Left cardiac atrium (tissue), 4 donors: Measurements from ENCODE around the gene PTPRN2. TPM values are rescaled to one million over a fixed set of nuclear protein-coding genes. Genes with fewer than 3 reads are reported as not detected.

ENCODE experiments used
- ATAC-seq, 2 donors: fragments of 200-7000 bp; cut with Tn5 transposase; one replicate each; pipeline ENCODE4 v1.9.1; 2020; ENCODE audit warnings: mild to moderate bottlenecking in 2 of 2, moderate library complexity in 2 of 2
- DNase-seq: peaks from one replicate; pipeline ENCODE4 v3.0.0-alpha.2; 2020
- intact Hi-C, 2 donors: fragments of 100-400 bp; cut with DNase I; formaldehyde crosslinking; loops; one replicate each; pipeline versions ENCODE4 v1.14.1 to v1.15.1; 2022 to 2023
- total RNA-seq, 2 donors: library from RNA; stranded (reverse); fragmentation: NEBNext Ultra II Directional; extraction: Animal tissue kit (Norgen Biotek cat#: 25700); gene quantifications; one replicate each; pipeline ENCODE4 v1.2.1, GENCODE V29; 2021
- donor health status: DM: no; HTN: yes; CAD: no.
- donor health status: DM: no; HTN: yes; CAD: no; lungs with severe emphysema.
- donor health status: DM: yes; HTN: yes; CAD: no.
- donor health status: Dilated cardiomyopathy.

Gene PTPRN2
- total RNA-seq, 2 donors from 2014 or later: 1.9 to 2.3 TPM

GRCh38 chr7:157877298-157878090, 710.1 kb downstream of the PTPRN2 start:
- DNase-seq: no peak
- ATAC-seq: no peak
- intact Hi-C loops: loop anchor here in 1 of 2 donors (10.0 kb wide), 1 partner anchor 443 kb away; no protein-coding TSS in a partner anchor

- intact Hi-C loops: loop anchor here in 1 of 2 donors (10.0 kb wide), 1 partner anchor 442 kb away; no protein-coding TSS in a partner anchor
- ATAC-seq: no peak
- DNase-seq: no peak
Measured at GRCh38 chr7:157876469-157877285, 710.9 kb downstream of the PTPRN2 start.

GRCh38 chr7:157875230-157876179, 712.1 kb downstream of the PTPRN2 start:
- peak in 1 of 2 donors; percentile 55 for ATAC-seq
- peak; percentile 51 for DNase-seq
- intact Hi-C loops: loop anchor here (2.0 to 10.0 kb wide), 2 partner anchors 441 to 443 kb away; no protein-coding TSS in a partner anchor

GRCh38 chr7:157874870-157875229, 712.8 kb downstream of the PTPRN2 start:
- no peak for DNase-seq
- no peak for ATAC-seq
- intact Hi-C loops: loop anchor here (2.0 to 10.0 kb wide), 2 partner anchors 440 to 442 kb away; no protein-coding TSS in a partner anchor

GRCh38 chr7:157874208-157874816, 713.3 kb downstream of the PTPRN2 start:
- intact Hi-C loops: loop anchor here (2.0 to 10.0 kb wide), 2 partner anchors 440 to 442 kb away; no protein-coding TSS in a partner anchor

DNA sequence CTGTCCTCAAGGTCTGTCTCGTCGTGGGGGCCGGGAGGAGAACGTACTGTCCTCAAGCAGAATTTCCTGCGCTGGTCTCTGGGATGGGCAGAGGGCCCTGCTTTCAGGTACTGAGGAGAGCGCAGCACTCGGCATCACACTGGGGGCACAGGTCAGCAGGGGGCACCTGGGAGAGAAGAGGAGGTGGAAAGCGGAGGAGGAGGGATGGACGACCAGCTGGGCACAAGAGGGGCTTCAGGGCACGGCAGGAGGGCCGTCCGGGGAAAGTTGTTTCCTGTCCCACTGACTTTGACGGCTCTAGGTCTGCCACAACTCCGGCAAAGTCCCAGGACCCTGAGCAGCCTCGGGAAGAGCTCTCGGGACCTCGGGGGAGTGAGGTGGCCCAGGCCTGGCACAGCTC, 714.0 kb downstream of the PTPRN2 start:
- ATAC-seq (no peak), DNase-seq (no peak)
- intact Hi-C loops: loop anchor here (2.0 to 10.0 kb wide), 2 partner anchors 439 to 441 kb away; no protein-coding TSS in a partner anchor

More at GRCh38 chr7:157874208-157874816, 713.3 kb downstream of the PTPRN2 start:
- no peak for ATAC-seq
- no peak for DNase-seq

- intact Hi-C loops: loop anchor here in 1 of 2 donors (10.0 kb wide), 1 partner anchor 438 kb away; no protein-coding TSS in a partner anchor
- DNase-seq: no peak
- no peak for ATAC-seq
Measured at GRCh38 chr7:157873181-157873580, 714.4 kb downstream of the PTPRN2 start.

DNA sequence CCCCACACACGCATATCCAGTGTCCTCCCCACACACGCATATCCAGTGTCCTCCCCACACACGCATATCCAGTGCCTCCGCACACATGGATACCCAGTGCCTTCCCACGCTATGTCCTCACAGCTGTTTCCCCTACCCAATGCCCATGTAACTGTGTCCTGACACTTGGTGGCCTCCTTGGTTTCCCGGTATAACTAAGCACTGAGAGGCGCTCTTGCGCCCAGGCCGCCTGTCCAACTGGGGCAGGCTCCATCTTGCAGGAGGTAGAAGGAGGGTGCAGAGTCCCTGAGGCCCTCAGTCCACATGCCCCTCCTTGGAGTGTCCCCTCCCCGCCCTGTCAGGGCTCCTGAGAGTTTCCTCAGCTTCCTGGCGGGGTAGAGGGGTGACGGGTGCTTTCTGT, 715.2 kb downstream of the PTPRN2 start:
- intact Hi-C loops: loop anchor here in 1 of 2 donors (10.0 kb wide), 1 partner anchor 438 kb away; no protein-coding TSS in a partner anchor

DNA sequence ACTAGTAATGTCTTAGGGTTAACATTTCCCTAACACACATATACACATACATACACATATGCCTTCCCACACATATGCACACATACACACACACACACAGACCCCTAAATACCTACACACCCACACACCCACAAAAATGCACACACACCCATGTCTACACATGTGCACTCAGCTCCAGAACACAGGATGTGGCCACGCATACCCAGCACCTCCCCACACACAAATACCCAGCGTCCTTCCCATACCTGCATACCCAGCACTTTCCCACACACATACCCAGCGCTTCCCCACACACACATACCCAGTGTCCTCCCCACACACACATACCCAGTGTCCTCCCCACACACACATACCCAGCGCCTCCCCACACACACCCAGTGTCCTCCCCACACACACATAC, 715.9 kb downstream of the PTPRN2 start:
- intact Hi-C loops: loop anchor here in 1 of 2 donors (10.0 kb wide), 1 partner anchor 437 kb away; no protein-coding TSS in a partner anchor
- no peak for DNase-seq
- no peak for ATAC-seq

More for the DNA sequence above, 715.2 kb downstream of the PTPRN2 start:
- no peak for ATAC-seq
- DNase-seq: no peak

GRCh38 chr7:157870644-157871290, 716.9 kb downstream of the PTPRN2 start:
- ATAC-seq: no peak

GRCh38 chr7:157869793-157870192, 717.8 kb downstream of the PTPRN2 start:
- intact Hi-C loops: loop anchor here in 1 of 2 donors (10.0 kb wide), 1 partner anchor 435 kb away; no protein-coding TSS in a partner anchor
- ATAC-seq (no peak), DNase-seq (no peak)

More at GRCh38 chr7:157870644-157871290, 716.9 kb downstream of the PTPRN2 start:
- no peak for DNase-seq
- intact Hi-C loops: loop anchor here in 1 of 2 donors (10.0 kb wide), 1 partner anchor 436 kb away; no protein-coding TSS in a partner anchor

DNA sequence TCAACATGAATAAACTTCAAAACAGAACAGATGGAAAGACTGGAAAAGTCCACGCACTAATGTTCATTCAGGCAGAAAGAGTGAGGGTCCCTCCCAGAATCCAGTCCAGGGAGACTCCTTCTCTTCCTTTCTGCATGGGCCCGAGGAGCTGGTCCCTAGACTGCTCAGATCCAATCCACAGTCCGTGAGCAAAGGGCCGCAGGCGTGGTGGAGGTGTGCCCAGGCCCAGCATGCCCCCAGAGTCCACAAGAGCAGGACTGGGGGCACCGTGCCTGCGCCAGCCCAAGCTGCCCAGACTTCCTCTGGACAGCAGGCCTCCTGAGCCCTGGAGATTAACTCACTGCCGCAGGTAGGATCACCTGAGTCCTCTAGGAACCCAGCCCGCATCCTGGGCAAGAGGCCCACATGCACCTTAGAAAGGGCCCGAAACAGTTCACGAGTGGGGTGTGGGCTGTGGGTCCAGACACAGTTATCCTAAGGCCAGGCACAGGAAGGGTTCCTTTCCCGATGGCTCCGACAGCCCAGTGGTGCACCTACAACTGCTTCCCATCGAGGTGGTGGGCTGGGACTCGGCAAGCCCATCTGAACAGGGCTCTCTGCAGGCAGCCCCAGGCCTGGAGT, 719.8 kb downstream of the PTPRN2 start:
- no peak for ATAC-seq
- intact Hi-C loops: no loop called here
- DNase-seq: no peak

DNA sequence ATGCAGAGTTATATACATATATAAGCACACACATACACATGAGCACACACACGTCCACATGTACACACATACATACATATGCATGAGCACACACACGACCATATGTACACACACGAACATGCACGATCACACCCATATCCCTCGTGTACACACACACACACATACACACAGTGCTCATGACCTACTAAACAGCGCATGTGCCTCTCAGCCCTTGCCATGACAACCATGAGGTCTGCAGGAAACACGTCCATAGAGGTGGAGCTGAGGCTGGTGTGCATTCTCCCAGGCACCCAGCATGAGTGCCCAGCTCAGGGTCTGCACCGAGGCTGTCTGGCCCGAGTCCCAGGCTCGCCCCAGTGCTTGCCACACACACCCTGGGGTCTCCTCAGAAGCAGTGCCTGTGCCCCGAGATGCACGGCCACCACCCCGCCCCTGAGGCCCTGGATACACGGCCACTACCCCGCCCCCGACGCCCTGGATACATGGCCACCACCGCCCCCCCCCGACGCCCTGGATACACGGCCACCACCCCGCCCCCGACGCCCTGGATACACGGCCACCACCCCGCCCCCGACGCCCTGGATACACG, 721.2 kb downstream of the PTPRN2 start:
- DNase-seq (no peak), ATAC-seq (no peak)
- intact Hi-C loops: no loop called here

DNA sequence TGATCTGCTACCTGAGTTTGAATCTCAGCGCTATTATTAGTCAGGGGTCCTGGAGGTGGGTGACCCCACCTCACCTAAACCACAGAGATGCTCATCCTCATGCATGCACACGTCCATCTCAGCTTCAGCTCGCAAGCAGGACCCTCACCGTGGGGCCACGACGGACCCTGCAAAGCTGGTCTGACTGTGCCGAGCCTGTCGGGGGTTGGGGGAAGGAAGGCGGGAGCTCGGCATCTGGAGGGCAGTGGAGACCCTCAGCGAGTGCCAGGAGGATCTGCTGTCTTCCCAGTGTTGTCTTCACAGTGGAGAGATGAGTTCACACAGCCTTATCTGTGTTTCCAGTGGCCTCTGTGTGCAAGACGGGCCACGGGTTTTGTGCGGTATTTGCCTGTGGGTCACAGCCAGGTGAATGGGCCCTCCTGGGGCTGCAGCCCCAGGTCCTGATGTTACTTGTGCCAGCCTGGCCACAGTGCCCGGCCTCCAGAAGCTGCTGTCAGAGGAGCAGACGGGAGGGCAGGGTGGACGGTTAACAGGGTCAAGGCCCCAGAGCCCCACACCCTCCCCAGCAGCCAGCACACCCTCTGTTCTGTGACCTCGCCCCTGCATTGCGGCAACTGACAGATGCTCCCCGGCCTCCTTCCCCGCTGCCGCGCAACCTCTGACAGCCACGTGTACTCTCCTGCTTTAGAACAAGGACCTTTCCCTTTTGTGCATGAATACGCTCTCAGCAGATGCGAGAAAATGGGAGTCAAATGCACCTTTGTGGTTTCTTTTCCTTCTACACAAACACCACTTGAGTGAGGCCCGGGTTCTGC, 722.1 kb downstream of the PTPRN2 start:
- intact Hi-C loops: no loop called here
- DNase-seq (no peak), ATAC-seq (no peak)

DNA sequence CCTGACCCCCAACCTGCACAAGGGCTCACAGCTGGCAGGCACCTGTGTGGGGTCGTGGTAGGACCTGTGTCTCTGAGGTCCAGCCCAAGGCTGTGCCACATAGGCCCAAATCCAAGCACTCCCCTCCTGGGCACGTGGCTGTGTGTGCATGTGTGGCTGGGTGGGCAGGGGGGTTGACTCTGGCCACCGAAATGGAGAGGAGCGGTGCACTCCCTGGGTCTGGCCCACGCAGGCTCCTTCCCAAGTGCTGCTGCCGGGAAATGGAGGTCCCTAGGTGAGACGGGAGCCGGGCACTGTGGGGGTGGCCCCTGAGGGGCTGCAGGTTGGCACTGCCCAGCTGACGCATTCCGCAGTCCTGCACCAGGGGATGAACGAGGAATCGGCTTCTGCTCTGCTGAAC, 722.7 kb downstream of the PTPRN2 start:
- DNase-seq: no peak
- no peak for ATAC-seq
- intact Hi-C loops: no loop called here
